ENCODE data around the gene ACAN. TPM values are rescaled to one million over a fixed set of nuclear protein-coding genes. Genes with fewer than 3 reads are reported as not detected.
A peak's percentile ranks its signal among the peaks of the same experiment; 100 is the strongest.

Gene ACAN
- total and polyA plus RNA-seq, 9 of the 15 experiments (the other 6 are each of a cell fraction or from before 2014, with no cell fraction given): not detected

GRCh38 chr15:88913017-88913849, 110.0 kb downstream of the ACAN start, which contains the start of gene MFGE8:
Gene MFGE8 (minus strand): TSS chr15:88913379. CDS start chr15:88913319, 60 bp downstream.
- Histone ChIP-seq H3K9me1 (ENCODE audit: control insufficient read depth, insufficient read depth, low read length) (no peaks in the 10 kb centered on the region), H3K4me1 (replicated peaks in 1 of 2; ENCODE audit: control insufficient read depth in 2 of 2, insufficient read depth in 2 of 2, low read length in 2 of 2) (peaks cover 33 to 38% of the 10 kb centered on the region in 2 experiments), H3K79me2 (ENCODE audit: control insufficient read depth, insufficient read depth, low read length) (peaks cover 31% of the 10 kb centered on the region), H4K20me1 (replicated peaks; ENCODE audit: control insufficient read depth, insufficient read depth, low read length) (0 out of 2 replicates have a peak, but pooled peaks cover 9% of the 10 kb centered on the region), H3K4me3 (peak within 1 kb of the TSS; percentile 75), H3K4me2 (ENCODE audit: insufficient read depth, low read length) (peak within 1 kb of the TSS; percentile 84), H3K9me3 (replicated peaks; ENCODE audit: control insufficient read depth, insufficient read depth, low read depth, low read length) (no peaks in the 10 kb centered on the region), H3K27ac (ENCODE audit: extremely low read depth, low read depth, low read length) (peak within 1 kb of the TSS; percentile 74), H3K36me3 (ENCODE audit: control insufficient read depth, insufficient read depth, low read length) (peaks cover 30% of the 10 kb centered on the region), H2AFZ (ENCODE audit: low read depth, low read length) (peak within 1 kb of the TSS; percentile 91), H3K27me3 (ENCODE audit: control insufficient read depth in 2 of 2, insufficient read depth in 2 of 2, low read length in 2 of 2) (no peaks in the 10 kb centered on the region), H3K9ac (ENCODE audit: insufficient read depth in 1 of 2, low read depth in 2 of 2, low read length in 2 of 2) (peak within 1 kb of the TSS; percentile 75 to 95)
- DNase-seq (ENCODE audit: extremely low read depth in 1 of 4, low spot score in 3 of 4): peak; percentile 85 to 90 (median 87)
- intact Hi-C loops (cut with micrococcal nuclease): loop anchor here (5.0 kb wide), 1 partner anchor 74 kb away; no protein-coding TSS in a partner anchor
- ChIA-PET POLR2A (interaction anchor here (0.7 to 1.0 kb wide), 2 partner anchors 9 to 415 kb away, joined by 3 read pairs; no protein-coding TSS in a partner anchor), CTCF (ENCODE audit: low intra/inter-chr PET ratio) (interaction anchor here (0.6 to 0.9 kb wide), 2 partner anchors 75 to 103 kb away, joined by 3 to 4 read pairs; no protein-coding TSS in a partner anchor)
- FAIRE-seq: no peak
- BruUV-seq (replicated peaks): no TSS peak
- in situ Hi-C loops (cut with MboI): loop anchor here (5.0 kb wide), 1 partner anchor 104 kb away; no protein-coding TSS in a partner anchor
- ATAC-seq: peak; percentile 93
- under 1% methylated on average over 53 of the region's 67 CpGs for WGBS (ENCODE audit: insufficient coverage, low coverage, missing lambda C conversion rate)
- TF ChIP-seq HCFC1 (IDR thresholded peaks at IDR 0.05; ENCODE audit: low read depth, low read length) (peak; percentile 15; the same call in 1 of the 2 replicates), ARID1B (IDR thresholded peaks at IDR 0.05) (0 out of 2 replicates have a peak, but pooled peaks have one; percentile 44), EP400 (IDR thresholded peaks at IDR 0.05) (peak; percentile 16; the same call in 1 of the 2 replicates), KLF1 (tag; IDR thresholded peaks at IDR 0.05) (no peak), ZBTB8A (IDR thresholded peaks at IDR 0.05; ENCODE audit: partially characterized antibody) (no peak), FOXJ3 (CRISPR knock-in tag; IDR thresholded peaks at IDR 0.05) (no peak), C11orf30 (IDR thresholded peaks at IDR 0.05; ENCODE audit: low read depth) (no peak), ESRRB (CRISPR knock-in tag; IDR thresholded peaks at IDR 0.05; ENCODE audit: borderline replicate concordance) (no peak), GABPB1 (CRISPR knock-in tag; IDR thresholded peaks at IDR 0.05) (0 out of 2 replicates have a peak, but pooled peaks have one; percentile 36), PKNOX1 (IDR thresholded peaks at IDR 0.05) (peak; percentile 60; the same call in 1 of the 2 replicates), CTBP1 (IDR thresholded peaks at IDR 0.05; ENCODE audit: borderline replicate concordance) (peak; percentile 52)
- TF ChIP-seq, protein P1, sequence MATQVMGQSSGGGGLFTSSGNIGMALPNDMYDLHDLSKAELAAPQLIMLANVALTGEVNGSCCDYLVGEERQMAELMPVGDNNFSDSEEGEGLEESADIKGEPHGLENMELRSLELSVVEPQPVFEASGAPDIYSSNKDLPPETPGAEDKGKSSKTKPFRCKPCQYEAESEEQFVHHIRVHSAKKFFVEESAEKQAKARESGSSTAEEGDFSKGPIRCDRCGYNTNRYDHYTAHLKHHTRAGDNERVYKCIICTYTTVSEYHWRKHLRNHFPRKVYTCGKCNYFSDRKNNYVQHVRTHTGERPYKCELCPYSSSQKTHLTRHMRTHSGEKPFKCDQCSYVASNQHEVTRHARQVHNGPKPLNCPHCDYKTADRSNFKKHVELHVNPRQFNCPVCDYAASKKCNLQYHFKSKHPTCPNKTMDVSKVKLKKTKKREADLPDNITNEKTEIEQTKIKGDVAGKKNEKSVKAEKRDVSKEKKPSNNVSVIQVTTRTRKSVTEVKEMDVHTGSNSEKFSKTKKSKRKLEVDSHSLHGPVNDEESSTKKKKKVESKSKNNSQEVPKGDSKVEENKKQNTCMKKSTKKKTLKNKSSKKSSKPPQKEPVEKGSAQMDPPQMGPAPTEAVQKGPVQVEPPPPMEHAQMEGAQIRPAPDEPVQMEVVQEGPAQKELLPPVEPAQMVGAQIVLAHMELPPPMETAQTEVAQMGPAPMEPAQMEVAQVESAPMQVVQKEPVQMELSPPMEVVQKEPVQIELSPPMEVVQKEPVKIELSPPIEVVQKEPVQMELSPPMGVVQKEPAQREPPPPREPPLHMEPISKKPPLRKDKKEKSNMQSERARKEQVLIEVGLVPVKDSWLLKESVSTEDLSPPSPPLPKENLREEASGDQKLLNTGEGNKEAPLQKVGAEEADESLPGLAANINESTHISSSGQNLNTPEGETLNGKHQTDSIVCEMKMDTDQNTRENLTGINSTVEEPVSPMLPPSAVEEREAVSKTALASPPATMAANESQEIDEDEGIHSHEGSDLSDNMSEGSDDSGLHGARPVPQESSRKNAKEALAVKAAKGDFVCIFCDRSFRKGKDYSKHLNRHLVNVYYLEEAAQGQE (IDR thresholded peaks at IDR 0.05; ENCODE audit: borderline replicate concordance): 0 out of 2 replicates have a peak, but pooled peaks have one; percentile 3
- TF ChIP-seq, protein P1 (CRISPR knock-in tag; IDR thresholded peaks at IDR 0.05; ENCODE audit: low read depth): peak; percentile 47; the same call in 1 of the 2 replicates

Measured in K562 (cell line).